SK-N-SH (cell line): ENCODE results near the gene UMOD. TPM values are rescaled to one million over a fixed set of nuclear protein-coding genes. Genes with fewer than 3 reads are reported as not detected.

Source experiments
- CTCF ChIA-PET: fragments of 300-600, 350-600 bp; formaldehyde crosslinking; extraction: SDS; loops from one replicate; lab custom pipeline; 2021; lab: Yijun Ruan, JAX
- POLR2A ChIA-PET: fragments of 350-600 bp; sonication (Branson Sonifier 250); formaldehyde crosslinking; extraction: SDS; loops from one replicate; lab custom pipeline; 2020; ENCODE audit warnings: antibody characterized with exemption, inconsistent platforms; lab: Yijun Ruan, JAX
- DNase-seq: peaks from one replicate; pipeline ENCODE4 v3.0.0; 2012
- H2AFZ ChIP-seq: fragments of 200-600 bp; sonication (generic); 2 replicates; pipeline ENCODE4 v1.8.1; 2016; ENCODE audit warnings: antibody characterized with exemption, mild to moderate bottlenecking, low read depth
- H3F3A ChIP-seq: fragments of 200-600 bp; sonication (generic); replicated peaks from 2 replicates; pipeline ENCODE3; 2016; ENCODE audit warnings: antibody characterized with exemption, mild to moderate bottlenecking; ENCODE audit not compliant: insufficient read depth
- H3K27ac ChIP-seq, 2 experiments: fragments of 200-500 bp in 1 of 2; fragments of 200-600 bp in 1 of 2; sonication (Bioruptor generic) in 1 of 2; sonication (generic), shearing (Covaris generic) in 1 of 2; 2 replicates each; pipeline versions ENCODE4 v1.5.1 to v1.6.1; 2014 to 2016; ENCODE audit warnings: low read depth in 2 of 2, inconsistent platforms in 1 of 2, low read length in 1 of 2, mild to moderate bottlenecking in 1 of 2, mixed read lengths in 1 of 2
- H3K27me3 ChIP-seq: fragments of 200-600 bp; sonication (generic), shearing (Covaris generic); 2 replicates; pipeline ENCODE4 v1.6.1; 2016; ENCODE audit warnings: mixed run types; ENCODE audit not compliant: insufficient read depth
- H3K36me3 ChIP-seq, 2 experiments: fragments of 200-500 bp in 1 of 2; fragments of 200-600 bp in 1 of 2; sonication (Bioruptor generic) in 1 of 2; sonication (generic) in 1 of 2; replicated peaks in 1 of 2; 2 replicates each; pipeline versions ENCODE3 to v1.5.1; 2014 to 2016; ENCODE audit warnings: low read length in 1 of 2, mild to moderate bottlenecking in 1 of 2; ENCODE audit not compliant: insufficient read depth in 2 of 2, control insufficient read depth in 1 of 2
- H3K4me1 ChIP-seq, 2 experiments: fragments of 200-500 bp in 1 of 2; fragments of 200-600 bp in 1 of 2; sonication (Bioruptor generic) in 1 of 2; sonication (generic), shearing (Covaris generic) in 1 of 2; 2 replicates each; pipeline versions ENCODE4 v1.5.1 to v1.6.1; 2014 to 2016; ENCODE audit warnings: low read depth in 1 of 2, low read length in 1 of 2, mixed run types in 1 of 2; ENCODE audit not compliant: insufficient read depth in 2 of 2, control insufficient read depth in 1 of 2
- H3K4me2 ChIP-seq: fragments of 200-600 bp; sonication (generic), shearing (Covaris generic); 2 replicates; pipeline ENCODE4 v1.6.1; 2017; ENCODE audit warnings: mixed run types
- H3K4me3 ChIP-seq, 2 experiments: fragments of 200-500 bp in 1 of 2; fragments of 200-600 bp in 1 of 2; sonication (Bioruptor generic) in 1 of 2; sonication (generic), shearing (Covaris generic) in 1 of 2; 2 replicates each; pipeline versions ENCODE4 v1.5.1 to v1.8.1; 2014 to 2016; ENCODE audit warnings: low read depth in 2 of 2, inconsistent platforms in 1 of 2, low read length in 1 of 2, mild to moderate bottlenecking in 1 of 2, mixed read lengths in 1 of 2, moderate library complexity in 1 of 2
- H3K79me2 ChIP-seq: fragments of 200-600 bp; sonication (generic); 2 replicates; pipeline ENCODE4 v1.8.1; 2017; ENCODE audit warnings: mild to moderate bottlenecking; ENCODE audit not compliant: insufficient read depth
- H3K9ac ChIP-seq: fragments of 200-600 bp; sonication (generic); 2 replicates; pipeline ENCODE4 v1.6.1; 2017; ENCODE audit warnings: mixed run types
- H3K9me2 ChIP-seq: fragments of 200-600 bp; sonication (generic); 2 replicates; pipeline ENCODE4 v1.6.1; 2017; ENCODE audit warnings: mixed run types
- H3K9me3 ChIP-seq: fragments of 200-600 bp; sonication (generic); 2 replicates; pipeline ENCODE4 v1.6.1; 2017; ENCODE audit warnings: mixed run types, mild to moderate bottlenecking, moderate library complexity
- H4K20me1 ChIP-seq: fragments of 200-600 bp; sonication (generic); 2 replicates; pipeline ENCODE4 v1.6.1; 2017; ENCODE audit warnings: mild to moderate bottlenecking, mixed run types; ENCODE audit not compliant: insufficient read depth
- EP300 ChIP-seq, 2 experiments: IDR thresholded peaks; 2 replicates each; pipeline versions ENCODE4 v1.4.0 to v1.6.1; 2012; ENCODE audit warnings: borderline replicate concordance in 1 of 2, low read depth in 1 of 2, low read length in 1 of 2
- EZH2phosphoT487 ChIP-seq: fragments of 200-600 bp; sonication (generic); IDR thresholded peaks from 2 replicates; pipeline ENCODE4 v1.6.1; 2017; ENCODE audit warnings: low read depth, mixed run types, mild to moderate bottlenecking, antibody characterized with exemption, moderate library complexity, borderline replicate concordance
- FOSL2 ChIP-seq: IDR thresholded peaks from 2 replicates; pipeline ENCODE4 v1.4.0; 2012; ENCODE audit warnings: low read depth, mild to moderate bottlenecking, moderate library complexity, borderline replicate concordance
- FOXJ3 ChIP-seq: sonication (generic); formaldehyde crosslinking; IDR thresholded peaks from 2 replicates; pipeline ENCODE4 v1.5.1; 2020; ENCODE audit warnings: mild to moderate bottlenecking, missing genetic modification reagents
- GABPA ChIP-seq: IDR thresholded peaks from 2 replicates; pipeline ENCODE4 v1.4.0; 2012; ENCODE audit warnings: low read depth, mild to moderate bottlenecking
- GATA2 ChIP-seq: sonication (generic); formaldehyde crosslinking; IDR thresholded peaks from 2 replicates; pipeline ENCODE4 v1.5.0; 2020; ENCODE audit warnings: mild to moderate bottlenecking, missing genetic modification reagents
- JUND ChIP-seq: IDR thresholded peaks from 2 replicates; pipeline ENCODE4 v1.4.0; 2012
- MAX ChIP-seq: IDR thresholded peaks from 2 replicates; pipeline ENCODE4 v1.4.0; 2012; ENCODE audit warnings: low read depth
- MEF2A ChIP-seq: IDR thresholded peaks from 2 replicates; pipeline ENCODE4 v1.4.0; 2012; ENCODE audit warnings: low read depth, borderline replicate concordance
- NFIC ChIP-seq: IDR thresholded peaks from 2 replicates; pipeline ENCODE4 v1.4.0; 2012; ENCODE audit warnings: borderline replicate concordance
- NRF1 ChIP-seq: IDR thresholded peaks from 2 replicates; pipeline ENCODE4 v1.6.1; 2012; ENCODE audit warnings: low read depth, mild to moderate bottlenecking, low read length
- POLR2AphosphoS5 ChIP-seq: IDR thresholded peaks from 2 replicates; pipeline ENCODE4 v1.6.1; 2012; ENCODE audit warnings: low read depth, low read length
- RAD21 ChIP-seq: IDR thresholded peaks from 2 replicates; pipeline ENCODE4 v1.6.1; 2012; ENCODE audit warnings: mild to moderate bottlenecking, low read length
- RCOR1 ChIP-seq: fragments of 150-350 bp; IDR thresholded peaks from 2 replicates; pipeline ENCODE4 v1.6.1; 2017; ENCODE audit warnings: antibody characterized with exemption, low read length
- REST ChIP-seq: IDR thresholded peaks from 2 replicates; pipeline ENCODE4 v1.6.1; 2012; ENCODE audit warnings: mild to moderate bottlenecking, low read depth, low read length, moderate library complexity
- RXRA ChIP-seq: IDR thresholded peaks from 2 replicates; pipeline ENCODE4 v1.4.0; 2012; ENCODE audit warnings: low read depth, mild to moderate bottlenecking, borderline replicate concordance
- SIN3A ChIP-seq: IDR thresholded peaks from 2 replicates; pipeline ENCODE4 v1.6.1; 2012; ENCODE audit warnings: low read depth, mild to moderate bottlenecking, low read length, moderate library complexity, borderline replicate concordance
- TCF12 ChIP-seq: IDR thresholded peaks from 2 replicates; pipeline ENCODE4 v1.4.0; 2012
- USF2 ChIP-seq: fragments of 150-350 bp; IDR thresholded peaks from 2 replicates; pipeline ENCODE4 v1.6.1; 2017; ENCODE audit warnings: antibody characterized with exemption, low read length, low read depth, borderline replicate concordance
- YY1 ChIP-seq: IDR thresholded peaks from 2 replicates; pipeline ENCODE4 v1.4.0; 2012; ENCODE audit warnings: low read depth, mild to moderate bottlenecking
- ZBTB33 ChIP-seq: IDR thresholded peaks from 2 replicates; pipeline ENCODE4 v1.4.0; 2012; ENCODE audit warnings: low read depth, borderline replicate concordance
- WGBS: methylation state at CpG from one replicate; pipeline ENCODE4 v1.1.6; 2017; ENCODE audit warnings: low lambda C conversion rate; 5-methylcytosine and 5-hydroxymethylcytosine counted together
- polyA plus RNA-seq, 3 experiments: library from polyadenylated mRNA; depleted of rRNA; stranded (reverse); fragments of >200 nt; gene quantifications; 2 replicates each; pipeline ENCODE4 v1.2.3, GENCODE V29; 2012

The UMOD gene
- polyA plus RNA-seq, 1 of the 3 experiments (the other 2 are of a cell fraction), result not detected

- ChIA-PET POLR2A (no interaction called here), CTCF (interaction anchor here (1.1 kb wide), 1 partner anchor 12 kb away, joined by 3 read pairs; no protein-coding TSS in a partner anchor)
- DNase-seq, result no peak
- no peaks in the 10 kb centered on the region for H4K20me1 ChIP-seq
- no peaks in the 10 kb centered on the region for H3F3A ChIP-seq
- H3K9me3 ChIP-seq, result no peaks in the 10 kb centered on the region
- H3K9ac ChIP-seq, result no peak within 1 kb of the TSS
- H3K4me3 ChIP-seq, result no peak within 1 kb of the TSS
- no peak within 1 kb of the TSS for H2AFZ ChIP-seq
- no peak within 1 kb of the TSS for H3K27ac ChIP-seq
- no peaks in the 10 kb centered on the region for H3K36me3 ChIP-seq
- TF ChIP-seq YY1 (no peak), FOXJ3 (CRISPR knock-in tag) (no peak), RCOR1 (no peak), MEF2A (no peak), GABPA (no peak), NFIC (no peak), SIN3A (no peak), MAX (no peak), TCF12 (no peak), EZH2phosphoT487 (no peak), JUND (no peak), POLR2AphosphoS5 (no peak), NRF1 (no peak), USF2 (no peak), RAD21 (no peak)
- H3K4me1 ChIP-seq, result no peaks in the 10 kb centered on the region
- H3K27me3 ChIP-seq, result no peaks in the 10 kb centered on the region
- H3K4me2 ChIP-seq, result no peak within 1 kb of the TSS
- no peaks in the 10 kb centered on the region for H3K79me2 ChIP-seq
- no peaks in the 10 kb centered on the region for H3K9me2 ChIP-seq
- 16% methylated on average over 7 of the region's 7 CpGs for WGBS
Measured at GRCh38 chr16:20327444-20328041, 25.0 kb downstream of the UMOD start, which contains the start of gene GP2. Gene GP2 (minus strand): TSS chr16:20327513. CDS start chr16:20326431, 1,082 bp downstream.

- H3K9me3 ChIP-seq, result no peaks in the 10 kb centered on the region
- no peak overlapping the region for H3K4me3 ChIP-seq
- H3K4me1 ChIP-seq, result no peaks in the 10 kb centered on the region
- H3K27ac ChIP-seq, result no peak overlapping the region
- no peaks in the 10 kb centered on the region for H3F3A ChIP-seq
- H3K9me2 ChIP-seq, result no peaks in the 10 kb centered on the region
- no peak overlapping the region for H3K4me2 ChIP-seq
- 3% methylated on average over 3 of the region's 3 CpGs for WGBS
- no peak overlapping the region for H3K9ac ChIP-seq
- no peak overlapping the region for H2AFZ ChIP-seq
- H3K27me3 ChIP-seq, result no peaks in the 10 kb centered on the region
- no peaks in the 10 kb centered on the region for H3K36me3 ChIP-seq
- no peaks in the 10 kb centered on the region for H4K20me1 ChIP-seq
- ChIA-PET CTCF (interaction anchor here (0.8 to 1.6 kb wide), 2 partner anchors 26 to 419 kb away, joined by 3 to 6 read pairs; no protein-coding TSS in a partner anchor), POLR2A (no interaction called here)
- no peak for DNase-seq
- H3K79me2 ChIP-seq, result no peaks in the 10 kb centered on the region
- no peak for TF ChIP-seq GATA2 (CRISPR knock-in tag)
- TF ChIP-seq NRF1, result no peak
- TF ChIP-seq EP300 (IDR thresholded peaks at IDR 0.05; ENCODE audit: borderline replicate concordance in 1 of 2, low read depth in 1 of 2, low read length in 1 of 2), result no peak
- no peak for TF ChIP-seq ZBTB33
- no peak for TF ChIP-seq REST
- TF ChIP-seq RXRA, result no peak
- TF ChIP-seq RCOR1, result no peak
- no peak for TF ChIP-seq POLR2AphosphoS5
- TF ChIP-seq FOSL2, result no peak
- no peak for TF ChIP-seq SIN3A
Measured at GRCh38 chr16:20326321-20326720, 26.2 kb downstream of the UMOD start.
